HG02981 (cell line): ENCODE data around the gene LPAR1.
"Not testable (repeated sequence)": the region's sequence is repeated elsewhere in the genome, so short reads cannot be mapped to it uniquely, and the experiment has no call there.

ENCODE experiments used
- ATAC-seq: cut with Tn5 transposase; IDR thresholded peaks from one replicate; pipeline ENCODE4 v1.9.1; 2021; ENCODE audit warnings: mild to moderate bottlenecking, moderate library complexity; ENCODE audit not compliant: unreplicated experiment

Gene LPAR1

DNA sequence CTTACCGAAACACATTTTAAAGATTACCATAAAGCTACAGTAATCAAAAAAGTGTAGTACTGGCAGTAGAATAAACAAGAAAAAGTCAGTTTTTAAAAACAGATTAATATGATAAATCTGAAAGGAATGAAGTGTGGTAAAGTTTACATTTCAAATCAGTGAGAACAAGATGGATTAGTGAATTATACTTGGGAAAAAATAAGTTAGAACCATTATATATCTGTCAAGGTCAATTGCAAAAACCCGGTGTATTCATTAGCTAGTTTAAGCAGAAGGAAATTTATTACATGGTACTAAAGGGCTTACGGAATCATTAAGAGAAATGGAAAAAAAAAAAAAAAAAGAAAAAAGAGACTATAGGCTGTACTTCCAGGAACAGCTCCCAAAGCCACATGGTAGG lies 205.3 kb downstream of the LPAR1 start:
- no peak for ATAC-seq

- no peak for ATAC-seq
These were observed 207.8 kb downstream of the LPAR1 start for GRCh38 chr9:110830495-110830894.

GRCh38 chr9:110828264-110828663 lies 210.0 kb downstream of the LPAR1 start:
- no peak for ATAC-seq

DNA sequence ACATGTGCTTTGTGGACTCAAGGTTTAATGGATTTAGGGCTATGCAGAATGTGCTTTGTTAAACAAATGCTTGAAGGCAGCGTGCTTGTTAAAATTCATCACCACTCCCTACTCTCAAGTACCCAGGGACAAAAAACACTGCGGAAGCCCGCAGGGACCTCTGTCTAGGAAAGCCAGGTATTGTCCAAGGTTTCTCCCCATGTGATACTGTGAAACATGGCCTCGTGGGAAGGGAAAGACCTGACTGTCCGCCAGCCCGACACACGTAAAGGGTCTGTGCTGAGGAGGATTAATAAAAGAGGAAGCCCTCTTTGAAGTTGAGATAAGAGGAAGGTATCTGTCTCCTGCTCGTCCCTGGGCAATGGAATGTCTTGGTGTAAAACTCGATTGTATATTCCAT lies 211.9 kb downstream of the LPAR1 start:
- not testable (repeated sequence) for ATAC-seq

- no peak for ATAC-seq
These were observed 212.3 kb downstream of the LPAR1 start for GRCh38 chr9:110825950-110826349.

- ATAC-seq: not testable (repeated sequence)
These were observed 213.1 kb downstream of the LPAR1 start for GRCh38 chr9:110825129-110825528.
